ENCODE measurements around the gene BLACAT1.

GRCh38 chr1:205444931-205445645 is 10.8 kb downstream of the BLACAT1 start:
- TF ChIP-seq, protein P1, sequence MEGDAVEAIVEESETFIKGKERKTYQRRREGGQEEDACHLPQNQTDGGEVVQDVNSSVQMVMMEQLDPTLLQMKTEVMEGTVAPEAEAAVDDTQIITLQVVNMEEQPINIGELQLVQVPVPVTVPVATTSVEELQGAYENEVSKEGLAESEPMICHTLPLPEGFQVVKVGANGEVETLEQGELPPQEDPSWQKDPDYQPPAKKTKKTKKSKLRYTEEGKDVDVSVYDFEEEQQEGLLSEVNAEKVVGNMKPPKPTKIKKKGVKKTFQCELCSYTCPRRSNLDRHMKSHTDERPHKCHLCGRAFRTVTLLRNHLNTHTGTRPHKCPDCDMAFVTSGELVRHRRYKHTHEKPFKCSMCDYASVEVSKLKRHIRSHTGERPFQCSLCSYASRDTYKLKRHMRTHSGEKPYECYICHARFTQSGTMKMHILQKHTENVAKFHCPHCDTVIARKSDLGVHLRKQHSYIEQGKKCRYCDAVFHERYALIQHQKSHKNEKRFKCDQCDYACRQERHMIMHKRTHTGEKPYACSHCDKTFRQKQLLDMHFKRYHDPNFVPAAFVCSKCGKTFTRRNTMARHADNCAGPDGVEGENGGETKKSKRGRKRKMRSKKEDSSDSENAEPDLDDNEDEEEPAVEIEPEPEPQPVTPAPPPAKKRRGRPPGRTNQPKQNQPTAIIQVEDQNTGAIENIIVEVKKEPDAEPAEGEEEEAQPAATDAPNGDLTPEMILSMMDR (IDR thresholded peaks at IDR 0.05): no peak
- no peak for TF ChIP-seq ZFX (IDR thresholded peaks at IDR 0.05; ENCODE audit: borderline replicate concordance)

Measured in 22Rv1 (cell line).